IMR-90 (cell line): Measurements from ENCODE around the gene MAML3. TPM values are rescaled to one million over a fixed set of nuclear protein-coding genes. Genes with fewer than 3 reads are reported as not detected.
A peak's percentile ranks its signal among the peaks of the same experiment; 100 is the strongest.

Experiments used
- ATAC-seq: fragments of 200-7000 bp; cut with Tn5 transposase; 2 replicates; pipeline ENCODE4 v1.9.1; 2020; ENCODE audit warnings: low read depth, mild to moderate bottlenecking, moderate library complexity
- BruUV-seq: library from RNA; stranded (reverse); fragments of 400-500 nt; replicated peaks from 2 replicates; lab custom pipeline; 2021; lab: Mats Ljungman, UMichigan
- CTCF ChIA-PET: fragments of 300-600 bp; formaldehyde crosslinking; extraction: SDS; loops from one replicate; lab custom pipeline; 2021; ENCODE audit warnings: antibody characterized with exemption; lab: Yijun Ruan, JAX
- POLR2A ChIA-PET: fragments of 300-600 bp; sonication (Branson Sonifier 250); formaldehyde crosslinking; loops from one replicate; lab custom pipeline; 2022; ENCODE audit warnings: antibody characterized with exemption; ENCODE audit not compliant: unreplicated experiment; lab: Charles Lee
- DNase-seq: peaks from one replicate; pipeline ENCODE4 v3.0.0; 2013
- H2AFZ ChIP-seq: replicated peaks from 2 replicates; pipeline ENCODE3; 2013; ENCODE audit warnings: low read length, mild to moderate bottlenecking; ENCODE audit not compliant: poor library complexity
- H2AK5ac ChIP-seq: 2 replicates; pipeline ENCODE4 v1.6.1; 2013; ENCODE audit warnings: low read depth, low read length, inconsistent platforms
- H2AK9ac ChIP-seq: replicated peaks from 2 replicates; pipeline ENCODE3; 2013; ENCODE audit warnings: mild to moderate bottlenecking, low read depth, low read length, moderate library complexity; ENCODE audit not compliant: poor library complexity
- H2BK120ac ChIP-seq: 2 replicates; pipeline ENCODE4 v1.6.1; 2013; ENCODE audit warnings: low read depth, low read length, inconsistent platforms
- H2BK15ac ChIP-seq: 3 replicates; pipeline ENCODE4 v1.6.1; 2013; ENCODE audit warnings: low read depth, low read length, inconsistent platforms
- H2BK20ac ChIP-seq: 2 replicates; pipeline ENCODE4 v1.6.1; 2013; ENCODE audit warnings: low read depth, mild to moderate bottlenecking, inconsistent platforms, low read length, moderate library complexity
- H2BK5ac ChIP-seq: 2 replicates; pipeline ENCODE4 v1.6.1; 2013; ENCODE audit warnings: mild to moderate bottlenecking, low read depth, low read length, inconsistent platforms; ENCODE audit not compliant: poor library complexity, severe bottlenecking
- H3K14ac ChIP-seq: replicated peaks from 2 replicates; pipeline ENCODE4 v1.6.1; 2013; ENCODE audit warnings: low read depth, low read length, inconsistent platforms
- H3K18ac ChIP-seq: 2 replicates; pipeline ENCODE4 v1.6.1; 2013; ENCODE audit warnings: low read depth, low read length, control low read depth
- H3K23ac ChIP-seq: 2 replicates; pipeline ENCODE4 v1.6.1; 2013; ENCODE audit warnings: low read depth, low read length, inconsistent platforms
- H3K27ac ChIP-seq: 2 replicates; pipeline ENCODE4 v1.5.1; 2013; ENCODE audit warnings: mild to moderate bottlenecking, control low read depth, low read length; ENCODE audit not compliant: insufficient read depth
- H3K27me3 ChIP-seq: 2 replicates; pipeline ENCODE4 v1.6.1; 2013; ENCODE audit warnings: low read length; ENCODE audit not compliant: control insufficient read depth, insufficient read depth
- H3K36me3 ChIP-seq: 2 replicates; pipeline ENCODE4 v1.6.1; 2013; ENCODE audit warnings: low read length, mixed read lengths; ENCODE audit not compliant: control insufficient read depth, insufficient read depth
- H3K4ac ChIP-seq: 2 replicates; pipeline ENCODE4 v1.6.1; 2013; ENCODE audit warnings: low read depth, low read length, inconsistent platforms
- H3K4me1 ChIP-seq: 2 replicates; pipeline ENCODE4 v1.6.1; 2013; ENCODE audit warnings: low read length, mixed read lengths; ENCODE audit not compliant: control insufficient read depth, insufficient read depth
- H3K4me2 ChIP-seq: 2 replicates; pipeline ENCODE4 v1.6.1; 2013; ENCODE audit warnings: low read depth, mild to moderate bottlenecking, control low read depth, low read length, moderate library complexity
- H3K4me3 ChIP-seq: 2 replicates; pipeline ENCODE4 v1.5.1; 2013; ENCODE audit warnings: low read depth, mild to moderate bottlenecking, control low read depth, low read length, moderate library complexity; ENCODE audit not compliant: insufficient read depth
- H3K56ac ChIP-seq: 2 replicates; pipeline ENCODE4 v1.6.1; 2013; ENCODE audit warnings: low read length, inconsistent platforms; ENCODE audit not compliant: insufficient read depth; ENCODE audit errors: extremely low read depth
- H3K79me1 ChIP-seq, 2 experiments: 2 replicates each; pipeline ENCODE4 v1.6.1; 2013; ENCODE audit warnings: low read length in 2 of 2, inconsistent platforms in 1 of 2, low read depth in 1 of 2
- H3K9ac ChIP-seq: 2 replicates; pipeline ENCODE4 v1.6.1; 2013; ENCODE audit warnings: low read depth, low read length, control low read depth
- H3K9me1 ChIP-seq: 2 replicates; pipeline ENCODE4 v1.6.1; 2013; ENCODE audit warnings: low read length, inconsistent platforms; ENCODE audit not compliant: insufficient read depth
- H3K9me3 ChIP-seq: 2 replicates; pipeline ENCODE4 v1.6.1; 2013; ENCODE audit warnings: low read length; ENCODE audit not compliant: control insufficient read depth, insufficient read depth
- H4K20me1 ChIP-seq: 2 replicates; pipeline ENCODE4 v1.6.1; 2013; ENCODE audit warnings: low read length, inconsistent platforms; ENCODE audit not compliant: insufficient read depth
- H4K5ac ChIP-seq: 2 replicates; pipeline ENCODE4 v1.6.1; 2013; ENCODE audit warnings: mild to moderate bottlenecking, low read depth, low read length, control low read depth
- H4K8ac ChIP-seq, 2 experiments: 2 replicates each; pipeline ENCODE4 v1.6.1; 2013; ENCODE audit warnings: low read depth in 2 of 2, low read length in 2 of 2, control low read depth in 1 of 2, inconsistent platforms in 1 of 2
- H4K91ac ChIP-seq: 2 replicates; pipeline ENCODE4 v1.6.1; 2013; ENCODE audit warnings: low read depth, low read length, inconsistent platforms; ENCODE audit not compliant: insufficient read depth
- ELK1 ChIP-seq: fragments of 150-350 bp; IDR thresholded peaks from 2 replicates; pipeline ENCODE4 v1.6.1; 2016; ENCODE audit warnings: low read depth, mild to moderate bottlenecking, low read length, moderate library complexity, borderline replicate concordance
- POLR2A ChIP-seq: IDR thresholded peaks from 2 replicates; pipeline ENCODE4 v1.6.1; 2012; ENCODE audit warnings: mild to moderate bottlenecking, low read depth, low read length
- dilution Hi-C: fragments of 300-500 bp; cut with HindIII; formaldehyde crosslinking; loops from one replicate; pipeline ENCODE4 v1.14.3; 2018; ENCODE audit warnings: low sequenced_read_pairs; ENCODE audit not compliant: unreplicated experiment
- in situ Hi-C: fragments of 300-500 bp; cut with MboI; formaldehyde crosslinking; loops from 3 replicates; pipeline ENCODE4 v1.14.3; 2019; ENCODE audit warnings: low sequenced_read_pairs, inconsistent platforms, mixed read lengths
- intact Hi-C: fragments of 100-400 bp; cut with micrococcal nuclease; formaldehyde crosslinking; loops from 2 replicates; pipeline ENCODE4 v1.10.0; 2022
- polyA plus RNA-seq, 3 experiments: library from polyadenylated mRNA; depleted of rRNA; stranded (reverse); fragments of >200 nt; gene quantifications; 2 replicates each; pipeline ENCODE4 v1.2.3, GENCODE V29; 2012; ENCODE audit warnings: low replicate concordance in 1 of 3
- total RNA-seq: library from RNA; depleted of rRNA; stranded (reverse); fragments of >200 nt; gene quantifications from 2 replicates; pipeline ENCODE4 v1.2.3, GENCODE V29; 2012

The MAML3 gene
- total and polyA plus RNA-seq, 2 of the 4 experiments (the other 2 are of a cell fraction): 0.90 to 1.7 TPM

GRCh38 chr4:139985401-139985800 lies 168.6 kb downstream of the MAML3 start:
- Histone ChIP-seq H3K27me3 (no peaks in the 10 kb centered on the region), H3K4me3 (no peak overlapping the region), H2BK20ac (0 out of 2 replicates have a peak overlapping the region, but pooled peaks have one; percentile 5), H3K23ac (no peak overlapping the region), H3K9ac (no peak overlapping the region), H2AK5ac (no peak overlapping the region), H2BK5ac (no peak overlapping the region), H3K9me1 (peaks cover 6% of the 10 kb centered on the region; the same call in 1 of the 2 replicates), H4K5ac (no peak overlapping the region), H3K79me1 (peaks cover 0 to 6% of the 10 kb centered on the region in 2 experiments; a peak in 1 of 4 replicates), H3K4ac (no peak overlapping the region), H2BK120ac (no peak overlapping the region), H3K4me2 (no peak overlapping the region), H4K91ac (no peak overlapping the region), H3K9me3 (no peaks in the 10 kb centered on the region), H3K14ac (no peak overlapping the region), H3K4me1 (no peaks in the 10 kb centered on the region), H3K18ac (no peak overlapping the region), H2AFZ (no peak overlapping the region), H3K36me3 (no peaks in the 10 kb centered on the region), H4K20me1 (no peaks in the 10 kb centered on the region), H3K27ac (no peak overlapping the region), H2AK9ac (no peak overlapping the region), H3K56ac (no peak overlapping the region), H2BK15ac (no peak overlapping the region), H4K8ac (no peak overlapping the region)
- CTCF ChIA-PET: no interaction called here
- POLR2A ChIA-PET: no interaction called here
- in situ Hi-C loops: no loop called here
- BruUV-seq: no TSS peak
- ATAC-seq (no peak), DNase-seq (no peak)
- intact Hi-C loops: no loop called here
- no peak for TF ChIP-seq POLR2A
- no peak for TF ChIP-seq ELK1
- dilution Hi-C loops: no loop called here
